SK-N-SH treated with all-trans-retinoic acid at 6 μM for 48 hours (cell line): ENCODE measurements around the gene DENND1B.

Source experiments
- ATAC-seq: fragments of 200-7000 bp; cut with Tn5 transposase; 3 replicates; pipeline ENCODE4 v1.9.1; 2020; ENCODE audit warnings: mild to moderate bottlenecking, moderate library complexity
- ARNTL ChIP-seq: fragments of 450-650 bp; formaldehyde crosslinking; IDR thresholded peaks from 2 replicates; pipeline ENCODE4 v1.5.0; 2020; ENCODE audit warnings: low read depth, mild to moderate bottlenecking, moderate library complexity, borderline replicate concordance
- BACH2 ChIP-seq: fragments of 250-450 bp; sonication (Bioruptor Pico); IDR thresholded peaks from 2 replicates; pipeline ENCODE4 v1.9.0; 2021; ENCODE audit warnings: mild to moderate bottlenecking, borderline replicate concordance
- CSDC2 ChIP-seq: fragments of 250-450 bp; sonication (Bioruptor Pico); IDR thresholded peaks from 2 replicates; pipeline ENCODE4 v1.5.0; 2020; ENCODE audit warnings: mild to moderate bottlenecking, moderate library complexity
- ISL1 ChIP-seq: fragments of 250-450 bp; sonication (Bioruptor Pico); IDR thresholded peaks from 2 replicates; pipeline ENCODE4 v2.1.2; 2022; ENCODE audit warnings: mild to moderate bottlenecking, moderate library complexity
- OSR1 ChIP-seq: fragments of 250-450 bp; sonication (Bioruptor Pico); IDR thresholded peaks from 2 replicates; pipeline ENCODE4 v1.8.0; 2022; ENCODE audit warnings: moderate library complexity, mild to moderate bottlenecking, inconsistent platforms
- PPARA ChIP-seq: fragments of 250-450 bp; sonication (Bioruptor Pico); IDR thresholded peaks from 2 replicates; pipeline ENCODE4 v1.5.0; 2020; ENCODE audit warnings: mild to moderate bottlenecking, borderline replicate concordance
- RARB ChIP-seq: fragments of 250-450 bp; sonication (Bioruptor Pico); IDR thresholded peaks from 2 replicates; pipeline ENCODE4 v1.8.0; 2021; ENCODE audit warnings: mild to moderate bottlenecking, moderate library complexity
- SNAI2 ChIP-seq: fragments of 250-450 bp; sonication (Bioruptor Pico); IDR thresholded peaks from 2 replicates; pipeline ENCODE4 v1.5.0; 2020; ENCODE audit warnings: mild to moderate bottlenecking, moderate library complexity
- TCF4 ChIP-seq: fragments of 250-450 bp; sonication (Bioruptor Pico); IDR thresholded peaks from 2 replicates; pipeline ENCODE4 v1.8.0; 2021; ENCODE audit warnings: mild to moderate bottlenecking, moderate library complexity, borderline replicate concordance
- TOX ChIP-seq: fragments of 250-450 bp; sonication (Bioruptor Pico); IDR thresholded peaks from 2 replicates; pipeline ENCODE4 v1.8.0; 2021; ENCODE audit warnings: mild to moderate bottlenecking, moderate library complexity, borderline replicate concordance
- ZC3H10 ChIP-seq: fragments of 250-450 bp; sonication (Bioruptor Pico); IDR thresholded peaks from 2 replicates; pipeline ENCODE4 v1.5.1; 2021; ENCODE audit warnings: mild to moderate bottlenecking, moderate library complexity
- ZFP30 ChIP-seq: fragments of 450-650 bp; formaldehyde crosslinking; IDR thresholded peaks from 2 replicates; pipeline ENCODE4 v1.5.0; 2022; ENCODE audit warnings: mild to moderate bottlenecking, moderate library complexity
- ZNF565 ChIP-seq: fragments of 450-650 bp; formaldehyde crosslinking; conservative IDR thresholded peaks from 2 replicates; pipeline ENCODE4 v1.5.0; 2020; ENCODE audit warnings: low read depth, mild to moderate bottlenecking, moderate library complexity
- ZNF70 ChIP-seq: fragments of 450-650 bp; formaldehyde crosslinking; IDR thresholded peaks from 2 replicates; pipeline ENCODE4 v1.5.0; 2020; ENCODE audit warnings: mild to moderate bottlenecking, moderate library complexity
- ZNF8 ChIP-seq: fragments of 450-650 bp; formaldehyde crosslinking; IDR thresholded peaks from 2 replicates; pipeline ENCODE4 v1.5.0; 2020; ENCODE audit warnings: mild to moderate bottlenecking, moderate library complexity
- TF ChIP-seq, protein P1 (sequence below): fragments of 250-450 bp; sonication (Bioruptor Pico); IDR thresholded peaks from 2 replicates; pipeline ENCODE4 v1.8.0; 2020; ENCODE audit warnings: mild to moderate bottlenecking, moderate library complexity, borderline replicate concordance
- TF ChIP-seq, protein P2 (sequence below): fragments of 250-450 bp; sonication (Bioruptor Pico); IDR thresholded peaks from 2 replicates; pipeline ENCODE4 v1.5.1; 2020; ENCODE audit warnings: low read depth, mild to moderate bottlenecking, moderate library complexity
- TF ChIP-seq, protein P3 (sequence below): fragments of 250-450 bp; sonication (Bioruptor Pico); IDR thresholded peaks from 2 replicates; pipeline ENCODE4 v1.5.1; 2021; ENCODE audit warnings: mild to moderate bottlenecking, moderate library complexity
- TF ChIP-seq, protein P4 (sequence below): fragments of 250-450 bp; sonication (Bioruptor Pico); IDR thresholded peaks from 2 replicates; pipeline ENCODE4 v1.8.0; 2021; ENCODE audit warnings: low read depth, mild to moderate bottlenecking, moderate library complexity, borderline replicate concordance
- TF ChIP-seq, protein P5 (sequence below): fragments of 250-450 bp; sonication (Bioruptor Pico); IDR thresholded peaks from 2 replicates; pipeline ENCODE4 v1.5.0; 2020; ENCODE audit warnings: mild to moderate bottlenecking, moderate library complexity

The DENND1B gene

DNA sequence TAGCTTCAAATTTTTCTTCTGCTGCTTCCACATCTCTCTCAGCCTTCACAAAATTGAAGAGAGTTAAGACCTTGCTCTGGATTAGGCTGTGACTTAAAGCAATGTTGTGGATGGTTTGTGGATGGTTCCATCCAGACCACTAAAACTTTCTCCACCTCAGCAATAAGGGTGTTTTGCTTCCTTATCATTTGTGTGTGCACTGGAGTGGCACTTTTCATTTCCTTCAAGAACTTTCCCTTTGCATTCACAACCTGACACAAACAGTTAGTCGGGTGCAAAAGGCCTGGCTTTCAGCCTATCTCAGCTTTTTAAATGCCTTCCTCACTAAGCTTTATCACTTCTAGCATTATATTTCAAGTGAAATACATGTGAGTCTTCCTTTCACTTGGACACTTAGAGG, 30.3 kb downstream of the DENND1B start:
- no peak for ATAC-seq
- TF ChIP-seq BACH2 = no peak
- TF ChIP-seq, protein P1, sequence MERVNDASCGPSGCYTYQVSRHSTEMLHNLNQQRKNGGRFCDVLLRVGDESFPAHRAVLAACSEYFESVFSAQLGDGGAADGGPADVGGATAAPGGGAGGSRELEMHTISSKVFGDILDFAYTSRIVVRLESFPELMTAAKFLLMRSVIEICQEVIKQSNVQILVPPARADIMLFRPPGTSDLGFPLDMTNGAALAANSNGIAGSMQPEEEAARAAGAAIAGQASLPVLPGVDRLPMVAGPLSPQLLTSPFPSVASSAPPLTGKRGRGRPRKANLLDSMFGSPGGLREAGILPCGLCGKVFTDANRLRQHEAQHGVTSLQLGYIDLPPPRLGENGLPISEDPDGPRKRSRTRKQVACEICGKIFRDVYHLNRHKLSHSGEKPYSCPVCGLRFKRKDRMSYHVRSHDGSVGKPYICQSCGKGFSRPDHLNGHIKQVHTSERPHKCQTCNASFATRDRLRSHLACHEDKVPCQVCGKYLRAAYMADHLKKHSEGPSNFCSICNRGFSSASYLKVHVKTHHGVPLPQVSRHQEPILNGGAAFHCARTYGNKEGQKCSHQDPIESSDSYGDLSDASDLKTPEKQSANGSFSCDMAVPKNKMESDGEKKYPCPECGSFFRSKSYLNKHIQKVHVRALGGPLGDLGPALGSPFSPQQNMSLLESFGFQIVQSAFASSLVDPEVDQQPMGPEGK (CRISPR knock-in tag) = no peak
- TF ChIP-seq, protein P2, sequence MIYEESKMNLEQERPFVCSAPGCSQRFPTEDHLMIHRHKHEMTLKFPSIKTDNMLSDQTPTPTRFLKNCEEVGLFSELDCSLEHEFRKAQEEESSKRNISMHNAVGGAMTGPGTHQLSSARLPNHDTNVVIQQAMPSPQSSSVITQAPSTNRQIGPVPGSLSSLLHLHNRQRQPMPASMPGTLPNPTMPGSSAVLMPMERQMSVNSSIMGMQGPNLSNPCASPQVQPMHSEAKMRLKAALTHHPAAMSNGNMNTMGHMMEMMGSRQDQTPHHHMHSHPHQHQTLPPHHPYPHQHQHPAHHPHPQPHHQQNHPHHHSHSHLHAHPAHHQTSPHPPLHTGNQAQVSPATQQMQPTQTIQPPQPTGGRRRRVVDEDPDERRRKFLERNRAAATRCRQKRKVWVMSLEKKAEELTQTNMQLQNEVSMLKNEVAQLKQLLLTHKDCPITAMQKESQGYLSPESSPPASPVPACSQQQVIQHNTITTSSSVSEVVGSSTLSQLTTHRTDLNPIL (CRISPR knock-in tag) = no peak
- no peak for TF ChIP-seq CSDC2 (CRISPR knock-in tag)
- no peak for TF ChIP-seq PPARA (CRISPR knock-in tag)
- TF ChIP-seq ZC3H10 (CRISPR knock-in tag) = no peak
- no peak for TF ChIP-seq TOX (CRISPR knock-in tag)

DNA sequence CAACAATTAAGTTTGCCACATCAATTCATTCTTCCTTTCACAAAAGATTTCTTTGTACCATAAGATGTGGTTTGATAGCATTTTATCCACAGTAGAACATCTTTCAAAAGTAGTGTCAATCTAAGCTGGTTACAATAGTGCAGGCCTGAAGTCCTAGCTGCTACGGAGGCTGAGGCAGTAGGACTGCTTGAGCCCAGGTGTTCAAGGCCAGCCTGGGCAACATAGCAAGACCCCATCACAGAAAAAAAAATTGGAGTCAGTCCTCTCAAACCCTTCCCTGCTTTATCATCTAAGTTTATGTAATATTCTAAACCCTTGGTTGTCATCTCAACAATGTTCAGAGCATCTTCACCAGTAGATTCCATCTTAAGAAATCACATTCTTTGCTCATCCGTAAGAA, 31.7 kb downstream of the DENND1B start:
- no peak for ATAC-seq
- TF ChIP-seq, protein P2 (CRISPR knock-in tag) = no peak
- TF ChIP-seq, protein P3, sequence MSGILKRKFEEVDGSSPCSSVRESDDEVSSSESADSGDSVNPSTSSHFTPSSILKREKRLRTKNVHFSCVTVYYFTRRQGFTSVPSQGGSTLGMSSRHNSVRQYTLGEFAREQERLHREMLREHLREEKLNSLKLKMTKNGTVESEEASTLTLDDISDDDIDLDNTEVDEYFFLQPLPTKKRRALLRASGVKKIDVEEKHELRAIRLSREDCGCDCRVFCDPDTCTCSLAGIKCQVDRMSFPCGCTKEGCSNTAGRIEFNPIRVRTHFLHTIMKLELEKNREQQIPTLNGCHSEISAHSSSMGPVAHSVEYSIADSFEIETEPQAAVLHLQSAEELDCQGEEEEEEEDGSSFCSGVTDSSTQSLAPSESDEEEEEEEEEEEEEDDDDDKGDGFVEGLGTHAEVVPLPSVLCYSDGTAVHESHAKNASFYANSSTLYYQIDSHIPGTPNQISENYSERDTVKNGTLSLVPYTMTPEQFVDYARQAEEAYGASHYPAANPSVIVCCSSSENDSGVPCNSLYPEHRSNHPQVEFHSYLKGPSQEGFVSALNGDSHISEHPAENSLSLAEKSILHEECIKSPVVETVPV (CRISPR knock-in tag) = no peak
- TF ChIP-seq, protein P4, sequence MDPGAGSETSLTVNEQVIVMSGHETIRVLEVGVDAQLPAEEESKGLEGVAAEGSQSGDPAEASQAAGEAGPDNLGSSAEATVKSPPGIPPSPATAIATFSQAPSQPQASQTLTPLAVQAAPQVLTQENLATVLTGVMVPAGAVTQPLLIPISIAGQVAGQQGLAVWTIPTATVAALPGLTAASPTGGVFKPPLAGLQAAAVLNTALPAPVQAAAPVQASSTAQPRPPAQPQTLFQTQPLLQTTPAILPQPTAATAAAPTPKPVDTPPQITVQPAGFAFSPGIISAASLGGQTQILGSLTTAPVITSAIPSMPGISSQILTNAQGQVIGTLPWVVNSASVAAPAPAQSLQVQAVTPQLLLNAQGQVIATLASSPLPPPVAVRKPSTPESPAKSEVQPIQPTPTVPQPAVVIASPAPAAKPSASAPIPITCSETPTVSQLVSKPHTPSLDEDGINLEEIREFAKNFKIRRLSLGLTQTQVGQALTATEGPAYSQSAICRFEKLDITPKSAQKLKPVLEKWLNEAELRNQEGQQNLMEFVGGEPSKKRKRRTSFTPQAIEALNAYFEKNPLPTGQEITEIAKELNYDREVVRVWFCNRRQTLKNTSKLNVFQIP = no peak
- TF ChIP-seq ZNF565 (CRISPR knock-in tag) (no peak), ISL1 (CRISPR knock-in tag) (no peak), RARB (CRISPR knock-in tag) (no peak), PPARA (CRISPR knock-in tag) (no peak), TCF4 (no peak), ARNTL (CRISPR knock-in tag) (no peak), TOX (CRISPR knock-in tag) (no peak), ZNF70 (CRISPR knock-in tag) (no peak), ZC3H10 (CRISPR knock-in tag) (no peak), CSDC2 (CRISPR knock-in tag) (no peak), ZNF8 (CRISPR knock-in tag) (no peak), ZFP30 (CRISPR knock-in tag) (no peak), BACH2 (no peak), SNAI2 (CRISPR knock-in tag) (no peak), OSR1 (no peak)
- TF ChIP-seq, protein P5, sequence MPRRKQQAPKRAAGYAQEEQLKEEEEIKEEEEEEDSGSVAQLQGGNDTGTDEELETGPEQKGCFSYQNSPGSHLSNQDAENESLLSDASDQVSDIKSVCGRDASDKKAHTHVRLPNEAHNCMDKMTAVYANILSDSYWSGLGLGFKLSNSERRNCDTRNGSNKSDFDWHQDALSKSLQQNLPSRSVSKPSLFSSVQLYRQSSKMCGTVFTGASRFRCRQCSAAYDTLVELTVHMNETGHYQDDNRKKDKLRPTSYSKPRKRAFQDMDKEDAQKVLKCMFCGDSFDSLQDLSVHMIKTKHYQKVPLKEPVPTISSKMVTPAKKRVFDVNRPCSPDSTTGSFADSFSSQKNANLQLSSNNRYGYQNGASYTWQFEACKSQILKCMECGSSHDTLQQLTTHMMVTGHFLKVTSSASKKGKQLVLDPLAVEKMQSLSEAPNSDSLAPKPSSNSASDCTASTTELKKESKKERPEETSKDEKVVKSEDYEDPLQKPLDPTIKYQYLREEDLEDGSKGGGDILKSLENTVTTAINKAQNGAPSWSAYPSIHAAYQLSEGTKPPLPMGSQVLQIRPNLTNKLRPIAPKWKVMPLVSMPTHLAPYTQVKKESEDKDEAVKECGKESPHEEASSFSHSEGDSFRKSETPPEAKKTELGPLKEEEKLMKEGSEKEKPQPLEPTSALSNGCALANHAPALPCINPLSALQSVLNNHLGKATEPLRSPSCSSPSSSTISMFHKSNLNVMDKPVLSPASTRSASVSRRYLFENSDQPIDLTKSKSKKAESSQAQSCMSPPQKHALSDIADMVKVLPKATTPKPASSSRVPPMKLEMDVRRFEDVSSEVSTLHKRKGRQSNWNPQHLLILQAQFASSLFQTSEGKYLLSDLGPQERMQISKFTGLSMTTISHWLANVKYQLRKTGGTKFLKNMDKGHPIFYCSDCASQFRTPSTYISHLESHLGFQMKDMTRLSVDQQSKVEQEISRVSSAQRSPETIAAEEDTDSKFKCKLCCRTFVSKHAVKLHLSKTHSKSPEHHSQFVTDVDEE = no peak
- TF ChIP-seq, protein P1 (CRISPR knock-in tag) = no peak
